Sigmoid colon (tissue), 3 donors: ENCODE data around the gene TRIM14.
"Not testable (repeated sequence)": the region's sequence is repeated elsewhere in the genome, so short reads cannot be mapped to it uniquely, and the experiment has no call there.

ENCODE experiments used
- POLR2A ChIP-seq, 2 donors: fragments of 450-650 bp; IDR thresholded peaks; one replicate each; pipeline ENCODE4 v1.6.1; 2016; ENCODE audit warnings: antibody characterized with exemption in 2 of 2, mild to moderate bottlenecking in 2 of 2, moderate library complexity in 2 of 2
- TF ChIP-seq, protein P1 (sequence below), 4 experiments: fragments of 450-650 bp in 3 of 4; fragments of 200-600 bp in 1 of 4; IDR thresholded peaks; one replicate each; pipeline ENCODE4 v1.5.1; 2016 to 2019; ENCODE audit warnings: antibody characterized with exemption in 4 of 4, mild to moderate bottlenecking in 3 of 4, moderate library complexity in 2 of 4

DNA sequence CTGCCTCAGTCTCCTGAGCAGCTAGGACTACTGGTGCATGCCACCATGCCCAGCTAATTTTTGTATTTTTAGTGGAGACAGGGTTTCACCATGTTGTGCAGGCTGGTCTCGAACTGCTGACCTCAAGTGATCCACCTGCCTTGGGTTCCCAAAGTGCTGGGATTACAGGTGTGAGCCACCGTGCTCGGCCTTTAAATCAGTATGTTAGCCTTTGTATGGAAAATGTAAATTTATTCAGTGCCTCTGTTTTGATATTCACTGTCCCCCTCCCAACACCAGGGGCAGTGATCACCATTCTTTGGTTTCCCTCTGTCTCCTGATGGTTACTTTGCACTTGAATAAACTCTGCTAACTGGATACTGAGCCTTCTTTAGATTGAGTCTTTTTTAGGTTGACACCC, 28.3 kb downstream of the TRIM14 start:
- not testable (repeated sequence) for TF ChIP-seq POLR2A (IDR thresholded peaks at IDR 0.05)
- TF ChIP-seq, protein P1, sequence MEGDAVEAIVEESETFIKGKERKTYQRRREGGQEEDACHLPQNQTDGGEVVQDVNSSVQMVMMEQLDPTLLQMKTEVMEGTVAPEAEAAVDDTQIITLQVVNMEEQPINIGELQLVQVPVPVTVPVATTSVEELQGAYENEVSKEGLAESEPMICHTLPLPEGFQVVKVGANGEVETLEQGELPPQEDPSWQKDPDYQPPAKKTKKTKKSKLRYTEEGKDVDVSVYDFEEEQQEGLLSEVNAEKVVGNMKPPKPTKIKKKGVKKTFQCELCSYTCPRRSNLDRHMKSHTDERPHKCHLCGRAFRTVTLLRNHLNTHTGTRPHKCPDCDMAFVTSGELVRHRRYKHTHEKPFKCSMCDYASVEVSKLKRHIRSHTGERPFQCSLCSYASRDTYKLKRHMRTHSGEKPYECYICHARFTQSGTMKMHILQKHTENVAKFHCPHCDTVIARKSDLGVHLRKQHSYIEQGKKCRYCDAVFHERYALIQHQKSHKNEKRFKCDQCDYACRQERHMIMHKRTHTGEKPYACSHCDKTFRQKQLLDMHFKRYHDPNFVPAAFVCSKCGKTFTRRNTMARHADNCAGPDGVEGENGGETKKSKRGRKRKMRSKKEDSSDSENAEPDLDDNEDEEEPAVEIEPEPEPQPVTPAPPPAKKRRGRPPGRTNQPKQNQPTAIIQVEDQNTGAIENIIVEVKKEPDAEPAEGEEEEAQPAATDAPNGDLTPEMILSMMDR (IDR thresholded peaks at IDR 0.05), result not testable (repeated sequence)
